NCI-H2107 treated with DMSO at 0.1 percent for 48 hours (cell line): Measurements from ENCODE around the gene SLC44A4.
"Not testable (repeated sequence)": the region's sequence is repeated elsewhere in the genome, so short reads cannot be mapped to it uniquely, and the experiment has no call there.

Experiments used
- DNase-seq: peaks from one replicate; lab custom pipeline; 2025; ENCODE audit not compliant: unreplicated experiment; lab: John Stamatoyannopoulos, UW

The SLC44A4 gene

DNA sequence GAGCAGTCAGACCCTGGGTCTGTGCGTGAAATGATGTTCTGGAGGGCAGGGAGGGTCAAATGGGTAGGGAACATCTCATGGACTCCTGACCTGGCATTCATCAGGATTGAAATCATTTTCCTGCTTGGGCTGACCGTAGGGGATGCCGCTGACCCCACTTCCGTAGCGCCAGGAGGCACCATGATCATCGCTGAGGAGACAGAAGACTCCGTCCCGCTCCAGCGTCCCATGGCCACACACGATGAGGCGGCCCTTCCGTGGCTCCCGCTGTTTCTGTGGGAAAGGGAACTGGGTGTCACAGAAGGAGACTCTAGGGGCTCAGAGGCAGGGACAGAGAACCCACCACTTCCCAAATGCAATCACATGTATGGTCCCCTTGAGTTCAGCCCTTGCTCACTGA lies 18.4 kb downstream of the SLC44A4 start:
- DNase-seq: no peak

GRCh38 chr6:31859923-31860322 lies 18.9 kb downstream of the SLC44A4 start:
- no peak for DNase-seq

GRCh38 chr6:31858707-31859106 lies 20.1 kb downstream of the SLC44A4 start:
- no peak for DNase-seq

GRCh38 chr6:31857774-31858173 lies 21.0 kb downstream of the SLC44A4 start:
- DNase-seq: not testable (repeated sequence)

DNA sequence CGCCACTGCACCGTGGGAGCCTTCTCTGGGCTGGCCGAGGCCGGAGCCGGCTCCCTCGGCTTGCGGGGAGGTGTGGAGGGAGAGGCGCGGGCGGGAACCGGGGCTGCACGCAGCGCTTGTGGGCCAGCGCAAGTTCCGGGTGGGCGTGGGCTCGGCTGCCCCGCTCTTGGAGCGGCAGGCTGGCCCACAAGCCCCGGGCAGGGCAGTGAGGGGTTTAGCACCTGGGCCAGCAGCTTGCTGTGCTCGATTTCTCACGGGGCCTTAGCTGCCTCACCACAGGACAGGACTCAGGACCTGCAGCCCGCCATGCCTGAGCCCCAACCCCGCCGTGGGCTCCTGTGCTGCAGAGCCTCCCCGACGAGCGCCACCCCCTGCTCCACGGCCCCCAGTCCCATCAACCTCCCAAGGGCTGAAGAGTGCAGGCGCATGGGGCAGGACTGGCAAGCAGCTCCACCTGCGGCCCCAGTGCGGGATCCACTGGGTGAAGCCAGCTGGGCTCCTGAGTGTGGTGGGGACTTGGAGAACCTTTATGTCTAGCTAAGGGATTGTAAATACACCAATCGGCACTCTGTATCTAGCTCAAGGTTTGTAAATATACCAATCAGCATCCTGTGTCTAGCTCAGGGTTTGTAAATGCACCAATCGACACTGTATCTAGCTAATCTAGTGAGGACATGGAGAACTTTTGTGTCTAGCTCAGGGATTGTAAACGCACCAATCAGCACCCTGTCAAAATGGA lies 26.6 kb downstream of the SLC44A4 start:
- DNase-seq: not testable (repeated sequence)

DNA sequence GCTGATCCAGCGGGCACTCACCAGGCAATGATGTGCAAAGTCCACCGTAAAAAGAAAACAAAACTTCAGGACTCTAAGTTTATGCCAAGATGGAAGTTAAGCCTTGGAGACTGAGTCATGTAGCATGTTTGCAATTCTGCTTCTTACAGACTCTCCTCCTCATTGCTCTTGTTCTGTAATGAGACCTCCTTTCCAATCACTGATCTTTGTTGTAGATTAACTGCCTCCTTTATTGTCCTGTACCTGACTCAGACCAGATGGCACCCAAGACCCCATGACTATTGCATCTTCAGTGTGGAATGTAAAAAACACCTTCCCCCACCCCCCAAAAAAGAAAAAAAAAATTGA lies 27.3 kb downstream of the SLC44A4 start:
- DNase-seq: no peak

- no peak for DNase-seq
Measured at GRCh38 chr6:31850765-31851484, 27.9 kb downstream of the SLC44A4 start.

DNA sequence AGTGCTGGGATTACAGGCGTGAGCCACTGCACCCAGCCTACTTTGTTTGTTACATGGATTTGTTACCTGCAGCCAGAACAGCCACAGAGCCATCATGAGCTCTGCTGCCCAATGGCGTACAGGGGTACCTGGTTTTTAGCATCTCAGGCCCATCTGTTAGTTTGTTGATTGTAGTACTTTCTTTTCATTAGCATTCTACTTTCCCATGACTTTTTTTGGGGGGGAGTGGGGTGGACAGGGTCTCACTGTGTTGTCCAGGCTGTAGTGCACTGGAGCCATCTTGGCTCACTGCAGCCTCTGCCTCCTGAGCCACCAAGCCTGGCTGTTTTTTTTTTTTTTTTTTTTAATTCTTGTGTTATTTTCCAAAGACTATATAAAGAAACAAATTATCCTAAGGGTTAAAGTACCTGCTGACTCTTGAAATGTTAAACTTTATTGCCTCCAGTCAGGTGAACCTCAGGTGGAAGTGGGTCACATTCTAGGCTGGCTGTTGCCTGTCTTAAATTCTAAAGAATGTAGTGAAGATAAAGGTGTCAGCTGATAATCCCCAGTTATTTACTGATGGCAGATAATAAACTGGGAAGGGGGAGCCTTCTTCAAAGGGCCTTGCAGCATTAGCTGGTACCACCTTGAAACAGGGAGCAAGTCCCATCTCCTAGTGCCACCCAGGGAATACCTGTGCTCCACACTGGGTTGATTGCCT lies 31.4 kb downstream of the SLC44A4 start:
- DNase-seq: no peak

- no peak for DNase-seq
Measured at GRCh38 chr6:31844507-31844906, 34.3 kb downstream of the SLC44A4 start.

- DNase-seq: no peak
Measured at GRCh38 chr6:31842053-31842452, 36.7 kb downstream of the SLC44A4 start.

- not testable (repeated sequence) for DNase-seq
Measured at GRCh38 chr6:31839779-31840126, 39.0 kb downstream of the SLC44A4 start.

- DNase-seq: no peak
Measured at GRCh38 chr6:31838968-31839367, 39.8 kb downstream of the SLC44A4 start.

DNA sequence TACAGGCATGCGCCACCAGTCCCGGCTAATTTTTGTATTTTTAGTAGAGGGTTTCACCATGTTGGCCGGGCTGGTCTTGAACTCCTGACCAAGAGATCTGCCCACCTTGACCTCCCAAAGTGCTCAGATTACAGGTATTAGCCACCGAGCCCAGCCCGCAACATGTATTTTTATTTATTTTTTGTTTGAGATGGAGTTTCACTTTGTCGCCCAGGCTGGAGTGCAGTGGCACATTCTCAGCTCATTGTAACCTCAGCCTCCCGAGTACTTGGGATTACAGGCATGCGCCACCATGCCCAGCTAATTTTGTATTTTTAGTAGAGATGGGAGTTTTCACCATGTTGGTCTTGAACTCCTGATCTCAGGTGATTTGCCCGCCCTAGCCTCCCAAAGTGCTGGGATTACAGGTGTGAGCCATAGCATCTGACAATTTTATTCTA lies 40.7 kb downstream of the SLC44A4 start:
- not testable (repeated sequence) for DNase-seq

DNA sequence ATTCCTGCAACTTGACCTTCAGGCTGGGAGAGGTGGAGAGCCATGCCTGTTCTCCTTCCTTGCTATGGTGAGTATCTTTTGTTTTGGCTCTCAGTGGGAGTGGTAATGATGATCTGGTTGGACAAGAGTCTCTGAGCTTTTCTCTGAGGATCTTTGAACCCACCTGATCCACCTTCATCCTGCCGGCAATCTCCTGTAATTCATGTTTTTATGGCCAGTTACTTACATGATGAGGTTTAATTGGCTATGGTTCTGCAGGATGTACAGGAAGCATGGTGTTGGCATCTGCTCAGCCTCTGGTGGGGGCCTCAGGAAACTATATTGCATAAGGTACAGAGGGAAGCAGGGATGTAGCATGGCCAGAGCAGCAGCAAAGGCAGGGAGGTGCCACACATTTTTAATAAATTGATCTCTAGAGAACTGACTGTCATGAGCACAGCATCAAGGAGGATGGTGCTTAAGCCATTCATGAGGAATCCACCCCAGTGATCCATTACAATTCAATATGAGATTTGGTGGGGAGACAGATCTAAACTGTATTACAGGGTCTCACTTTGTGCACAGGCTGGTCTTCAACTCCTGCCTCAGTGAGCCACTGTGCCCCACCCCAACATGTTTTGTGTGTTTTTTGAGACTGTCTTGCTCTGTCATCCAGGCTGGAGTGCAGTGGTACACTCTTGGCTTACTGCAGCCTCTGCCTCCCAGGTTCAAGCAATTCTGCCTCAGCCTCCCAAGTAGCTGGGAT lies 41.3 kb downstream of the SLC44A4 start:
- no peak for DNase-seq

GRCh38 chr6:31836474-31837368 lies 42.1 kb downstream of the SLC44A4 start:
- DNase-seq: no peak

DNA sequence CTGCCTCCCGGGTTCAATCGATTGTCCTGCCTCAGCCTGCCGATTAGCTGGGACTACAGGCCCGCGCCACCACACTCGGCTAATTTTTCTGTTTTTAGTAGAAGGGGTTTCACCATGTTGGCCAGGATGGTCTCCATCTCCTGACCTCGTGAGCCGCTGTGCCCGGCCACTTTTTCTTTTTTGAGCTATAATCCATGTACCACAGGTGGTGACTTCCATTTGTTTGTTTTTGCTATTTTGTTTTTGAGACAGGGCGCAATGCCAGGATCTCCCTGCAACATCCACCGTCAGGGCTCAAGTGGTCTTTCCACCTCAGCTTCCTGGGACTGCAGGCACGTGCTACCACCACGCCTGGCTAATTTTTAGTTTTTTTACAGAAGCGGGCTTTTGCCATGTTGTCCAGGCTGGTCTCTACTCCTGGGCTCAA lies 42.7 kb downstream of the SLC44A4 start:
- DNase-seq: no peak

DNA sequence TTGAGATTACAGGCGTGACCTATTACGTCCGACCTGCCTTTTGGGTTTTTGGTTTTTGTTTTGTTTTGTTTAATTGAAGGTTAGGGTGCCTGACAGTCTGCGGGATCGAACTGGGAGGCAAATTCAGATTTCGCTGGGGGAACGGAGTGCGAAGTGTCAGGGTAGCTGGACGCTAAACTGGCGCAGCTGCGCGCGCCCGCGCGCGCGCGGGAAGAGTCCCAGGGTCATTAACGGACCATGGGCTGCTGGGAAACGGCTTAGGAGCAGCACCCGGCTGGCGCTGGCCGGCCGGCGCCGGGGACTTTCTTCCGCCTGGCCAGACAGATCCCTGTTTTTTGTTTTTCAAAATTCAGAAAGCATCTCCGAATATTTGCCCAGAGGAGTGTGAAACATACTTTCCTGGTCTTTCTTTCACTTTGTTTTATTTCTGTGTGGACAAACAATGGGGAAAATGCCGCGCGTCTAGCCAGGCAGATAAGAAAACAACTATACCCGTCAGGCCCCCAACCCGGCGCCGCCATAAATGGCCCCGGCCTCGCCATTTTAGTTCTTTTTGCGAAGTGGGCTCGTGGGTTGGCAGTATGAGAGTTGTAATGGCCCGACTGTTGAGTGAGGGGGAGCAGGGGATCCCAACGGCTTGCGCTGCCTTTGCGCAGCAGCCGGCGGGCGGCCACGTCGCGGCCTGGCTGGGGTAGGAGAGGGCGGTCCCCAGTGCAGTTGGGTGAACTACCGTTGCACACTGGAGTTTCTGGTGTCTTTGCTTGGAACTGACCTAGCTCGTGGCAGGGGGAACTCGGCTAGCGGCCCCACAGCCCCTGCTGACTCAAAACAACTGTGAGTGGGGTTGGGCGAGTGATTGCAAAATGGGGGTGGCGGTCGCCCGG lies 44.2 kb downstream of the SLC44A4 start:
- peak; percentile 62 for DNase-seq

DNA sequence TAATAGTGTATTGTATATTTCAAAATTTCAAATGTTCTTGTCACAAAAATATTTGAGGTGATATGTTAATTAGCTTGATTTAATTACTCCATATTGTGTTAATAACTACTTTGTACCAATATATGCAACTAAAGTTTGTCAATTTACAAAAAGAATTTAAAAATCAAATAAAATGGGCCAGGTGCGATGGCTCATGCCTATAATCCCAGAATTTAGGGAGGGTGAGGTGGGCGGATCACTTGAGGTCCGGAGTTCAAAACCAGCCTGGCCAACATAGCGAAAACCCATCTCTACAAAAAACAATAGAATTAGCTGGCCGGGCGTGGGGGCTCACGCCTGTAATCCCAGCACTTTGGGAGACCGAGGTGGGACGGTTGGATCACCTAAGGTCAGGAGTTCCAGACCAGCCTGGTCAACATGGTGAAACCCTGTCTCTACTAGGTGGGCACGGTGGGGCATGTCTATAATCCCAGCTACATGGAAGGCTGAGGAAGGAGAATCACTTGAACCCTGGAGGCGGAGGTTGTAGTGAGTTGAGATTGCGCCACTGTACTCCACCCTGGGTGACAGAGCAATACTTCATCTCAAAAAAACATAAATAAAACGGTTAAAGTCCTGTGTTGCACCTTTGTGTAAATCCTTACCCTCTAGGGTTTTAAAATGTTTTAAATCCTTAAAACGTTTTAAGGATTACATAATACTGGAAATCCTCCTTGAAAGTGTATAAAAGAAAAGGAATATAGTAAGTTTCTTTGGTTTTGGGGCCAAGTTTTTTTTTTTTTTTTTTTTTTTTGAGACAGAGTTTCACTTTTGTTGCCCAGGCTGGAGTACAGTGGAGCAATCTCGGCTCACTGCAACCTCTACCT lies 47.2 kb downstream of the SLC44A4 start:
- no peak for DNase-seq
